ENCODE measurements around the gene ASPG.

The ASPG gene

DNA sequence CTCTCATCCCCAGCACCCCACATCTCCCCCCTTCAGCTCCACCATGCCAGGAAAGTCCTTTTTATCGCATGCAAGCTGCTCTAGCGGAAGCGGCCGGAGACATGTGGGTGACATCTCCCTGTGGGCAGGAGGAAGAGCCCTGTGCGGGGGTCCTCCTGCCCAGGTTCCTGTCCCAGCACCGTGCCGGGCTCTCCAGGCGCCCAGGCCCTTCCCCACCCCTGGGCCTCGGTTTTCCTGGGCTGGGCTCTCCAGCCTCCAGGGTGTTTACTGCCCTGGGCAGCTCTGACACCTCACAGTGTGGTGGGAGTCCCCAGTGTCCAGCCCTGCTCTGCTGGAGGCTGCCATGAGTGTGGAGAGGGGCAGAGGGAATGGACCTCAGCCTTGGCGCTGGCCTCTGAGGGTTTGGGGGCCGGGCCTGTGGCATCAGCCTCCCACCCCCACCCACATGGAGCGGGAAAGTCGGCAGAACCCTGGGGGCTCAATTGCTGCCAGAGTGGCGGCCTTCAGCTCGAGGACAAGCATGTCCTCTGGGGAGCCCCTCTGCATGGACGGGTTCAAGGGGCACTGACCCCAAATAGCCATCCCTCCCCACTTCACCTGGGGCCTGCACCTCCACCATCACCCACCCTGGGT, 16.9 kb downstream of the ASPG start:
- TF ChIP-seq POLR2A (IDR thresholded peaks at IDR 0.05; ENCODE audit: low read depth, low read length) (no peak), POLR2AphosphoS5 (IDR thresholded peaks at IDR 0.05; ENCODE audit: low read depth, low read length) (no peak), TAF1 (IDR thresholded peaks at IDR 0.05; ENCODE audit: borderline replicate concordance, low read depth, low read length) (no peak)
- no peak for DNase-seq (ENCODE audit: insufficient read length)
- FAIRE-seq = no peak

DNA sequence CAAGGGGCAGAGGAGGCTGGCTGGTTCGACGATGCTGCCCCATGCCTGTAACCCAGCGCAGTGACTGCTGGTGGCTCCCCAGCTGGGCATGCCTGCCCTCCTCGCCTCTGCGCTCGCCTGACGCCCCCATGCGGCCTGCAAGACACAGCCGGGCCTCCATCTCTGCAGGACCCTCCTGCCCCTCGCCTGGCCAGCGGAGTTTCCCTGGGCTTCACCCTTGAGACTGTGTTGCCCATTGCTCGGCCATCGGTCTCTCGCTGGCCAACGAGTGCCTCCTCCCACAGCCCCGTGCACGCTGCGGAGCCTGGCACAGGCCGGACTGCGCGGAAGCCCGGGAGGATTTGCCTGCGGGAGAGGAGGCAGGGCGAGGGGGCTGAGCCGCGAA, 17.6 kb downstream of the ASPG start:
- FAIRE-seq (no peak), DNase-seq (ENCODE audit: insufficient read length) (no peak)
- no peak for TF ChIP-seq POLR2A (IDR thresholded peaks at IDR 0.05; ENCODE audit: low read depth, low read length)
- TF ChIP-seq POLR2AphosphoS5 (IDR thresholded peaks at IDR 0.05; ENCODE audit: low read depth, low read length) = no peak
- TF ChIP-seq TAF1 (IDR thresholded peaks at IDR 0.05; ENCODE audit: borderline replicate concordance, low read depth, low read length) = no peak

DNA sequence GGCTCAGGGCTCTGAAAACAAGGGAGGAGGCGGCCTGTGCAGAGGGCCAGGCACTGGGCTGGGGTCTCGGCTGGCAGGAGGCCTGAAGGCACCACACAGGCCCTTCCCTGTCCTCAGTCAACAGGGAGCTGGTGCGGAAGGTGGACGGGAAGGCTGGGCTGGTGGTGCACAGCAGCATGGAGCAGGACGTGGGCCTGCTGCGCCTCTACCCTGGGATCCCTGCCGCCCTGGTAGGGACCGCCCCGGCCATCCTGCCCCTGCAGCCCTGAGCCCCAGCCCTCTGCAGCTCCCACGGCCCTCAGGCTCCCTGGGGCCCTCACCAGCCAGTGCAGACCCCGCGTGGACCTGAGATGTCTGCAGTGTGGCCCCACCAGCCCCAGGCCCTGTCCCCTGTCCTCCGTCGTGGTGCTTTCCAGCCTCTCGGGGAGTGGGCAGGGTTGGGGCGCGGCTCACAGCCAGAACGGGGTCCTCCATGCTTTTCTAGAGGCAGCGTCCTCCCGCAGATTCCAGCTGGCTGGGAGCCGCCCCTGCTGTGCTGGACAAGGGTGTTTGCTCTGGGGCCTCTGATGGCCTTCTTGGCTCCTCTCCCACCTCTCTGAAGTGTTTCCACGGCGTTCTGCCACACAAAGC, 18.1 kb downstream of the ASPG start:
- FAIRE-seq (no peak), DNase-seq (ENCODE audit: insufficient read length) (no peak)
- TF ChIP-seq POLR2A (IDR thresholded peaks at IDR 0.05; ENCODE audit: low read depth, low read length) (no peak), POLR2AphosphoS5 (IDR thresholded peaks at IDR 0.05; ENCODE audit: low read depth, low read length) (no peak), TAF1 (IDR thresholded peaks at IDR 0.05; ENCODE audit: borderline replicate concordance, low read depth, low read length) (no peak)

DNA sequence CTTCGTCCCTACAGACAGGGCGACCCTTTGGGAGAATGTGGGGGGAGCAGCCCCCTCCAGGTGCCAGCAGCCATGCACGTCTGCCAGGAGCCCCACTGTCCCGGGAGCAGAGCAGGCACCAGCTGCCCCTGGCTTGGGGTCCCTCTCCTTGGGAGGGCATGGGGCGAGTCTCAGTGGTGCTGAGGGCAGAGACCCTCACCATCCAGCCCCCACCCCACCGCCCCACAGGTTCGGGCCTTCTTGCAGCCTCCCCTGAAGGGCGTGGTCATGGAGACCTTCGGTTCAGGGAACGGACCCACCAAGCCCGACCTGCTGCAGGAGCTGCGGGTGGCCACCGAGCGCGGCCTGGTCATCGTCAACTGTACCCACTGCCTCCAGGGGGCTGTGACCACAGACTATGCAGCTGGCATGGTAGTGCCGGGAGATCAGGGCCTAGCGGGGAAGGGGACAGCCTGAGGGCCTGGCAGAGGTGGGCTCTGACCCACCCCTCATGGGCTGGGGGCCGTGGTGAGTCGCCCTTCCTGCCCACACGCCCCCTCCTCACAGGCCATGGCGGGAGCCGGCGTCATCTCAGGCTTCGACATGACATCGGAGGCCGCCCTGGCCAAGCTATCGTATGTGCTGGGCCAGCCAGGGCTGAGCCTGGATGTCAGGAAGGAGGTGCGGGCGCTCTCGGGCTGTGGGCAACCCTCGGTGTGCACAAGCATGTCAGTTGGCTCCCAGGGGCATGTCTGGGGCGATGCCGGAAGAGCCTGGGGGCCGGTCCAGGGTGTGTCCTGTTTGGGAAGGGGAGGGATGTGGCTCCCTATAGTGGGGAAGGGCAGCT, 18.8 kb downstream of the ASPG start:
- TF ChIP-seq POLR2AphosphoS5 (IDR thresholded peaks at IDR 0.05; ENCODE audit: low read depth, low read length) (no peak), POLR2A (IDR thresholded peaks at IDR 0.05; ENCODE audit: low read depth, low read length) (no peak), TAF1 (IDR thresholded peaks at IDR 0.05; ENCODE audit: borderline replicate concordance, low read depth, low read length) (no peak)
- DNase-seq (ENCODE audit: insufficient read length) = no peak
- FAIRE-seq = no peak

DNA sequence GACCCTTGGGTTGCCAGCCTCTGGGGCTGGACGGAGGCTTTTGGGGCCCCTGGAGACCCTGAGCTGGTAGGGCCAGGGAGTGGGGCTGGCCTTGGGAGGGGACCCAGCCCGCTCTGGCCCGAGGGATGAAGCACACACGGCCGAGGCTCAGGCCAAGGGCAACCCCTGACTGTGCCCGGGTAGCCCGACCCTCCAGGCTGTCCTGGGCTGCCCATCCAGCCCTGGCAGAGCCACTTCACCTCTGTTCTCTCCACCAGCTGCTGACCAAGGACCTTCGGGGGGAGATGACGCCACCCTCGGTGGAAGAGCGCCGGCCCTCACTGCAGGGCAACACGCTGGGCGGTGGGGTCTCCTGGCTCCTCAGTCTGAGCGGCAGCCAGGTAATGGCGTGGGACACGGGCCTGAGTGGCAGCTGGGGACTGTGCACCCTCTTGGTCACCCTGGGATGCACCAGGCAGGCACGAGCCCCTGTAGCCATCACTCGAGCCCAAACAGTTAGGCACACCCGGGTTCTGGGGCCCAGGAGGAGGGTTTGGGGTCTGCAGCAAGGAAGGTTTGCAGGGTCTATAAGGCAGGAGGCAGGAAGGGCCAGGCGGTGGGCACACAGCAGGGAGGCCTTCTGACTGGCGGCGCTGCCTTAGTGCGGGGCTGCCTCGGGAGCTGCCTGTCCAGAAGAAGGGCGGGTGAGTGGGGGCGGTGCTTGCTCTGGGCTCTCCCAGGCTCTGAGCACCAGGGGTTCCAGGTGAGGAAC, 19.7 kb downstream of the ASPG start:
- DNase-seq (ENCODE audit: insufficient read length) (no peak), FAIRE-seq (no peak)
- TF ChIP-seq TAF1 (IDR thresholded peaks at IDR 0.05; ENCODE audit: borderline replicate concordance, low read depth, low read length) (no peak), POLR2AphosphoS5 (IDR thresholded peaks at IDR 0.05; ENCODE audit: low read depth, low read length) (no peak)

DNA sequence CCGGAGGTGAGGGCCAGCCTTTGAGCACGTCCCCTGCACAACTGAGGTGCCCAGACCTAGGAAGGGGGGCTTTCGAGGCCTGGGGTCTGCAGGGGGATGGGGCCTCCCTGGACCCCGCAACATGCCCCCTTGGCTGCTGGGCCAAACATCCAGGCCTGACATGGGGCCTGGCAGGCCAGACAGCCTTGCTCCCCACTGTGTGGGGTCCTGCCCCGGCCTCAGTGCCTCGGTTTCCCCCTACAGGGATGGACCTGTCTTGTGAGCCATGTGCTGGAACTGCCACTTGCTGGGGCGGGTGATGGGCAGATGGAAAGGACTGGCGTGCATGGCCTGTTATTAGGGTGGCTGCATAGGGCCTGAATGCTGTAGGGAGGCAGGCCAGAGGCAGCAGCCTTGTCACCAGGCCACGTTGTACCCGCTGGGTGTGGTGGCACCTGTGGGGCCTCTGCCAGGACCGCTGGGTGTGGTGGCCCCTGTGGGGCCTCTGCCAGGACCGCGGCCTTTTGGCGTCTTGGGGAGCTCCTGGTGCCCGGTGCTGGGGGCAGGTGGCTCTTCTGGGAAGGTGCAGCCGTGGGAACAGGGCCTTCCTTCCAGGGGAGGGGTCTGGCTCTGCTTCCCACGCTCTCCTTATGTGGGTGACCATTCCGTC, 20.4 kb downstream of the ASPG start:
- DNase-seq (ENCODE audit: insufficient read length) = no peak
- TF ChIP-seq POLR2A (IDR thresholded peaks at IDR 0.05; ENCODE audit: low read depth, low read length) = no peak

DNA sequence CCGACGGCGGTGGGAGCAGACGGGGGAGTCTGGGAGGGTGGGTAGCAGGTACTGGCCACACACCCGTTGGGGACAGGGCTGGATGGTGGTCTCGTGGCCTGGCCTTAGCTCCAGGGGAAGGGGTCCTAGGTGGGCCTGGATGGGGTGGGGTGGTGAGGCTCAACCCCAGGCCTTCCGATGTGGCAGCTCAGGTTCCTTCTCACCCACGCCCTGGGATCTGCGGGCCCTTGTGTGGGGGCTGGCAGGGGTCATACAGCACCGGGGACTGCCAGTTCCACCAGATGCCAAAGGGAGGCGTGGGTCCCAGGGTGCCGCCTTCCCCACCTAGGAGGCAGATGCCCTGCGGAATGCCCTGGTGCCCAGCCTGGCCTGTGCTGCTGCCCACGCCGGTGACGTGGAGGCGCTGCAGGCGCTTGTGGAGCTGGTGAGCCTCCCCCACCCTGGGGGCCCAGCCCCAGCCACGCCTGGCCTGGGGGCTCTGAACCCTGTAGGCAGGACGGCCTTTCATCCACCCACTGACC, 21.0 kb downstream of the ASPG start:
- TF ChIP-seq TAF1 (IDR thresholded peaks at IDR 0.05; ENCODE audit: borderline replicate concordance, low read depth, low read length) (no peak), POLR2A (IDR thresholded peaks at IDR 0.05; ENCODE audit: low read depth, low read length) (no peak), POLR2AphosphoS5 (IDR thresholded peaks at IDR 0.05; ENCODE audit: low read depth, low read length) (no peak)

More for the DNA sequence above, 20.4 kb downstream of the ASPG start:
- FAIRE-seq = no peak

DNA sequence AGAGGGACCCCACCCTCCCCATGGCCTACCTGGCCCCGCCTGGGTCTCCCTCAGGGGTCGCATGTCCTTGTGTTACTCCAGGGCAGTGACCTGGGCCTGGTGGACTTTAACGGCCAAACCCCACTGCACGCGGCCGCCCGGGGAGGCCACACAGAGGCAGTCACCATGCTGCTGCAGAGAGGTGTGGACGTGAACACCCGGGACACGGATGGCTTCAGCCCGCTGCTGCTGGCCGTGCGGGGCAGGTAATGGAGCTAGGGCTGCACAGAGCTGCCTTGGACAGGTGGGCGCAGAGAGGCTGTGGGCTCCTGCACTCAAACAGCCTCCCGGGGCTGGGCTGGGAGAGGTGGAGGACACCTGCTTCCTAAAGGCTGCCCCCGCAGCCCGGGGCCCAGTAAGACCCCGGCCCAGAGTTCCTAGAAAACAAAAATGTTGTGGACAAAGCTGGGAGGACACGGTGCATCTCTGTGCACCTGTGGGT, 21.6 kb downstream of the ASPG start:
- TF ChIP-seq POLR2AphosphoS5 (IDR thresholded peaks at IDR 0.05; ENCODE audit: low read depth, low read length) (no peak), POLR2A (IDR thresholded peaks at IDR 0.05; ENCODE audit: low read depth, low read length) (no peak), TAF1 (IDR thresholded peaks at IDR 0.05; ENCODE audit: borderline replicate concordance, low read depth, low read length) (no peak)
- DNase-seq (ENCODE audit: insufficient read length) (no peak), FAIRE-seq (no peak)

More for the DNA sequence above, 21.0 kb downstream of the ASPG start:
- no peak for FAIRE-seq
- no peak for DNase-seq (ENCODE audit: insufficient read length)

DNA sequence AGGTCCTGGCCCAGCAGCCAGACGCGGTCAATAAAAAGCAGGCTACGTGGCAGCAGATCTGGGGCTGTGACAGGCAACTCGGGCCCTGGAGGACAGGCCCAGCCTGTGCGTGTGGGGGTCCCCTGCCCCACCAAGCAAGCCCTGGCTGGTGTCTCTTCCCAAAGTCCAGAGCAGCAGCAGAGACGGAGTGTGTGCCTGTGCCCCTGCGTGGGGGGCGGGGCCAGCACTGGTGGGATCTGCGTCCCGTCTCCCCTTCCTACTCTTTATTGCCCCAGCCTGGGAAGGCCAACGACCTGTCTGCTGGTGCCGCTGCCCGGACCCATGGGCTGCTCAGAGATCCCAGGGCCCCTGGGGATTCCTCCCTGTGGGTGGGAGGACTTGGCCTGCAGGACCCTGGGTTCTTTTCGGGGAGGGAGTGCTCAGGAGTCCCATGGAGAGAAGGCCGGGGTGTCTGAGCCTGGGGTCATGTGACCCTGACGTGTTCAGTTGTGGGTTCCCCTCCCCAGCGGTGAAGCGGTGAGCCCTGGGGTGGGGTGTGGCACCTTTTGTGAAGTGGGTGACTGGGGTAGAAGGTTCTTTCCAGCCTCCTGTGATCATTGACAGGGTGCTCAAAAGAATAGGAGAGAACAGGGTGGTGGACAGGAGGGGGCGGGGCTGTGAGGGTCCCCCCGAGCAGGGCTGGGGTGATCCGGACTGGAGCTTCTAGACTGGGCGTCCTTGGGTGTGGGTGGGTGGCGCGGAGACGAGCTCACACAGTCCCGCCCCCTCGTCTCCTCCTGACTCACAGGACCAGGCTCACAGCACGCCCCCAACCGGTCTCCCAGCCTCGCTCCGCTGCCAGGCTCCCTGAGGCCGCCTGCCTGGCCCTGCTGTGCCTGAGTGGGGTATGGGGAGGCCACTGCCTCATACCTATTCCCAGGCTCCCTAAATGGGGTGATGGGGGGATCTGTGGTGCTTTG, 22.4 kb downstream of the ASPG start:
- no peak for DNase-seq (ENCODE audit: insufficient read length)
- no peak for FAIRE-seq
- TF ChIP-seq POLR2A (IDR thresholded peaks at IDR 0.05; ENCODE audit: low read depth, low read length) (no peak), POLR2AphosphoS5 (IDR thresholded peaks at IDR 0.05; ENCODE audit: low read depth, low read length) (no peak), TAF1 (IDR thresholded peaks at IDR 0.05; ENCODE audit: borderline replicate concordance, low read depth, low read length) (no peak)
